Adrenal gland (tissue), 12 donors: Measurements from ENCODE around the gene ARHGAP26. TPM values are rescaled to one million over a fixed set of nuclear protein-coding genes. Genes with fewer than 3 reads are reported as not detected.
A peak's percentile ranks its signal among the peaks of the same experiment; 100 is the strongest.

ENCODE experiments used
- DNase-seq, 7 donors: peaks; one replicate each; pipeline ENCODE4 v3.0.0-alpha.2; 2019 to 2020
- H3K27ac ChIP-seq, 5 donors: fragments of 200-600 bp; sonication (generic) in 4 of 5; 1 replicate in 3 of 5; 2 replicates in 2 of 5; pipeline versions ENCODE4 v1.5.1 to v1.8.0; 2016 to 2020; ENCODE audit warnings: mild to moderate bottlenecking in 1 of 5
- H3K27me3 ChIP-seq: fragments of 200-600 bp; 2 replicates; pipeline ENCODE4 v1.8.0; 2021
- H3K36me3 ChIP-seq, 2 donors: fragments of 200-600 bp; replicated peaks in 1 of 2; 1 replicate in 1 of 2; 2 replicates in 1 of 2; pipeline versions ENCODE4 v1.5.1 to v1.8.0; 2018 to 2022
- H3K4me1 ChIP-seq, 2 donors: fragments of 200-600 bp; replicated peaks in 1 of 2; 1 replicate in 1 of 2; 2 replicates in 1 of 2; pipeline versions ENCODE4 v1.5.1 to v1.8.0; 2018 to 2021
- H3K4me3 ChIP-seq, 4 donors: fragments of 200-600 bp; sonication (generic) in 3 of 4; one replicate each; pipeline ENCODE4 v1.5.1; 2016 to 2018
- H3K9me3 ChIP-seq, 3 donors: fragments of 200-600 bp; sonication (generic) in 1 of 3; replicated peaks in 1 of 3; 1 replicate in 2 of 3; 2 replicates in 1 of 3; pipeline versions ENCODE4 v1.5.1 to v1.8.0; 2016 to 2021
- CTCF ChIP-seq, 6 experiments: fragments of 450-650 bp in 4 of 6; fragments of 200-600 bp in 2 of 6; sonication (generic) in 1 of 6; IDR thresholded peaks; 1 replicate in 5 of 6; 2 replicates in 1 of 6; pipeline versions ENCODE4 v1.5.1 to v1.8.0; 2016 to 2021; ENCODE audit warnings: antibody characterized with exemption in 6 of 6, mild to moderate bottlenecking in 2 of 6, moderate library complexity in 1 of 6
- POLR2A ChIP-seq, 2 donors: fragments of 450-650 bp; IDR thresholded peaks; one replicate each; pipeline ENCODE4 v1.6.1; 2017; ENCODE audit warnings: antibody characterized with exemption in 2 of 2, mild to moderate bottlenecking in 2 of 2, moderate library complexity in 1 of 2
- WGBS, 4 donors: extraction: QIAGEN DNeasy Blood & Tissue Kit in 2 of 4; methylation state at CpG; one replicate each; pipeline versions ENCODE4 v1.1.5 to v1.1.7; 2013 to 2017; 5-methylcytosine and 5-hydroxymethylcytosine counted together
- intact Hi-C, 2 donors: fragments of 100-400 bp; cut with DNase I; formaldehyde crosslinking; loops; one replicate each; pipeline versions ENCODE4 v1.14.1 to v1.15.0; 2022 to 2023
- polyA plus RNA-seq, 3 donors: library from polyadenylated mRNA; stranded (reverse); fragments of 200-250 nt in 2 of 3; fragments of 350-450 nt in 1 of 3; fragmentation: Illumina TruSeq in 1 of 3; extraction: RNeasy Lipid Tissue Mini Kit (QIAGEN cat#74804) in 1 of 3; gene quantifications; one replicate each; pipeline ENCODE4 v1.2.3, GENCODE V29; 2013 to 2014
- total RNA-seq, 9 donors: library from RNA; depleted of rRNA in 4 of 9; stranded (reverse); fragments of >200 nt in 4 of 9; fragments of 120-200 nt in 1 of 9; fragmentation: NEBNext Ultra II Directional in 1 of 9; extraction: Animal tissue kit (Norgen Biotek cat#: 25700) in 1 of 9; gene quantifications; one replicate each; pipeline versions ENCODE4 v1.1.0 to v1.2.4, GENCODE V29; 2013 to 2023
- donor health status: healthy with polysubstance abuse.
- donor health status: Bipolar disorder and iron deficiency.
- donor health status: DM: yes; HTN: yes; CAD: no.
- donor health status: DM: no; HTN: no; CAD: no.
- donor health status: DM: no; HTN: no; CAD: no.
- donor health status: DM: yes; HTN: yes; CAD: no.

The ARHGAP26 gene
- total and polyA plus RNA-seq, 12 donors: 3.0 to 21.7 (median 10.8) TPM

- no peak overlapping the region for H3K27ac ChIP-seq
- peaks cover 9 to 53% of the 10 kb centered on the region in 2 donors for H3K4me1 ChIP-seq
- no peaks in the 10 kb centered on the region for H3K27me3 ChIP-seq
- H3K36me3 ChIP-seq: no peaks in the 10 kb centered on the region
- no peak overlapping the region for H3K4me3 ChIP-seq
- 77 to 93% (median 87%) methylated on average over 2 of the region's 2 CpGs for WGBS, 4 donors
- no peaks in the 10 kb centered on the region for H3K9me3 ChIP-seq
- intact Hi-C loops: no loop called here
- TF ChIP-seq CTCF (IDR thresholded peaks at IDR 0.05) (no peak), POLR2A (IDR thresholded peaks at IDR 0.05) (no peak)
- DNase-seq: no peak
These were observed 45.3 kb downstream of the ARHGAP26 start for GRCh38 chr5:142815469-142815868.

- intact Hi-C loops: no loop called here
- no peak for TF ChIP-seq POLR2A (IDR thresholded peaks at IDR 0.05)
- no peak for TF ChIP-seq CTCF (IDR thresholded peaks at IDR 0.05)
- no peak overlapping the region for H3K4me3 ChIP-seq
- DNase-seq: peak; percentile 34 to 73 (median 54)
- 79 to 86% (median 84%) methylated on average over 6 of the region's 6 CpGs for WGBS, 4 donors
- no peaks in the 10 kb centered on the region for H3K27me3 ChIP-seq
- H3K4me1 ChIP-seq: peaks cover 9 to 41% of the 10 kb centered on the region in 2 donors
- H3K27ac ChIP-seq: peak overlapping the region in 2 of 5 donors; percentile 19 to 61
- no peaks in the 10 kb centered on the region for H3K36me3 ChIP-seq
- no peaks in the 10 kb centered on the region for H3K9me3 ChIP-seq
These were observed 46.6 kb downstream of the ARHGAP26 start for GRCh38 chr5:142816531-142817430.

GRCh38 chr5:142817949-142818431, 47.8 kb downstream of the ARHGAP26 start:
- no peaks in the 10 kb centered on the region for H3K27me3 ChIP-seq
- intact Hi-C loops: no loop called here
- no peaks in the 10 kb centered on the region for H3K9me3 ChIP-seq
- no peak for DNase-seq
- TF ChIP-seq POLR2A (IDR thresholded peaks at IDR 0.05): no peak
- no peak for TF ChIP-seq CTCF (IDR thresholded peaks at IDR 0.05)
- H3K36me3 ChIP-seq: no peaks in the 10 kb centered on the region
- 61 to 72% (median 67%) methylated on average over 3 of the region's 3 CpGs for WGBS, 4 donors
- H3K4me1 ChIP-seq: peaks cover 9 to 41% of the 10 kb centered on the region in 2 donors
- peak overlapping the region in 2 of 5 donors; percentile 19 to 61 for H3K27ac ChIP-seq
- H3K4me3 ChIP-seq: no peak overlapping the region

GRCh38 chr5:142819292-142819691, 49.1 kb downstream of the ARHGAP26 start:
- H3K4me1 ChIP-seq: peaks cover 7 to 31% of the 10 kb centered on the region in 2 donors
- H3K27me3 ChIP-seq: no peaks in the 10 kb centered on the region
- H3K27ac ChIP-seq: no peak overlapping the region
- no peak overlapping the region for H3K4me3 ChIP-seq
- no peaks in the 10 kb centered on the region for H3K9me3 ChIP-seq
- TF ChIP-seq POLR2A (IDR thresholded peaks at IDR 0.05): no peak
- TF ChIP-seq CTCF (IDR thresholded peaks at IDR 0.05): no peak
- intact Hi-C loops: no loop called here
- no peaks in the 10 kb centered on the region for H3K36me3 ChIP-seq
- no peak for DNase-seq
